ENCODE measurements around the gene RACGAP1.

The RACGAP1 gene

DNA sequence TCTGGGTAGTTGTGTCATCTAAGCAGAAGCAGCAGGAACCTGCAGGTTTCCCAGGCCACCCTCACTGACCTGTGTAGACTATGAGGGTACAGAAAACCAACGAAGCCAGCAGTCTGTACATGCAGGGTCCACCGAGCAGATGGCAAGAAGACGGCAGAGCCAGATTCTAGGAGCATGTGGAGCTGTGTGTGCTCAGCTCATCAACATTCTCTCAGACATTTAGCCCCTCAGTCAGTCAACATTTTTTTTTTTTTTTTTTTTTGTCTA, 24.8 kb upstream of the RACGAP1 start:
- Mint-ChIP-seq H3K27ac (no peak overlapping the region), H3K4me3 (no peak overlapping the region), H3K27me3 (peaks cover 23% of the 10 kb centered on the region), H3K4me1 (ENCODE audit: low read depth) (peaks cover 45% of the 10 kb centered on the region), H3K36me3 (ENCODE audit: low read depth) (no peaks in the 10 kb centered on the region), H3K9me3 (no peaks in the 10 kb centered on the region)
- intact Hi-C loops (cut with micrococcal nuclease): no loop called here

DNA sequence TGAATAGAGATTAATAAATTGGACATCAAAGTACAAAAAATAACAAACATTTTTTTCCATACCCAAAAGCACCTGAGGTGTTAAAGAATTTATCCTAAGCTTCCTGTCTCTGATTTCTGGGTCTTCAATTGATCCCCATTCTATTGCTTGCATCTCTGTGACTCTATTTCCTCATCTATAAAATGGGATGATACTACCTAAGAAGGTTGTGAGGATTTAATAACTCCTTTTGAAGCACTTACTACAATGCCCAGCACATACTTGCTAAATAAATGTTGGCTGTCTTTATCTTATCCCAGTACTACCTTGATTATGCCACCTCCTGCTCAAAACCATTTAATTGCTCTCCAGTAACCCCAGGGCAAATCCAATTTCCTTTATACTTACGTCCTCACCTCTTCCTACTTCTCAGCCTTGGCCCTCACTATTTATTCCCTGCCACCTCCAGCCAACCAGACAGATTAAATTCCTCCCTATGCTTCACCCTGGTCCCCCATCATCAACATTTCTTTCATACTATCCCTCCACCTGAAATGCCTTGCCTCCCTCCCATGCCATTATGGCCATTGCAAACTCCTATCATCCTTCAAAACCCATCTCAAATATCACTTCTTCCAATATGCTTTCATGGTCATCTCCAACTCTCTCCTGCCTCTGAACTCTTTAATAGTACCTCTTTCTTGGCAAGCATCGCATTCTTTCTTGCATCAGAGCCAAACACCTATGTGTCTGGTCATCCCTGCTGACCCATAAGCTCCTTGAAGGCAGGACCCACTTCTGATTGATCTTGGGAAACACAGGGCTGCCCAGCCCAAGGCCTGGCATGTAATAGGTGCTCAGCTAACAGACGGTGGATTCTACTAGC, 24.2 kb upstream of the RACGAP1 start:
- peaks cover 23% of the 10 kb centered on the region for H3K27me3 Mint-ChIP-seq
- intact Hi-C loops (cut with micrococcal nuclease): no loop called here

DNA sequence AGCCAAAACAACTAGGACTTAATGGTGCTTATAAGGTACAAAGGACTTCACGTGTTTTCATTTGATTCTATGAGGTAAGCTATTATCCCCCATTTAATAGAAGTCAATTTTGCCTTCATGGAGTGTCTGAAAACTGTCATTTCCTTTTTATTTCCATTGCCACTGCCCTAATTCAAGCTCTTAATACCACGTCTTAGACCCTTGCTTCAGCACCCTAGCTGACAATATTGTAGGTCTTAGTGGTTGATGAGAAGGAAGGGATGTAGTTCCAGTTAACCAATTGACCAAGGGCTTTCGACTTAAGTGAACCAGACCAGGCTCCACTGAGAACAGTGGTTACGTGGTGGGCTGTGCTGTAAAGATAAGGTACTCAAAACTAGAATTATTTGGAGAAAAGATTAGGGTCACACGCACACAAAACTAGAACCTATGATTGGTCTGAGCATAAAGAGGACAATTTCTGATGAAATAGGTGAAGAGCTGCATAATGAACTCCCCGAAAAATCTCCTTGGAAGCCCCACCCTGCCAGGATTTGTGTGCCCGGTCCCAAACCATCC, 22.5 kb upstream of the RACGAP1 start:
- no peaks in the 10 kb centered on the region for H3K9me3 Mint-ChIP-seq
- peaks cover 23% of the 10 kb centered on the region for H3K27me3 Mint-ChIP-seq
- peaks cover 43% of the 10 kb centered on the region for H3K4me1 Mint-ChIP-seq (ENCODE audit: low read depth)
- no peaks in the 10 kb centered on the region for H3K36me3 Mint-ChIP-seq (ENCODE audit: low read depth)
- intact Hi-C loops (cut with micrococcal nuclease): no loop called here
- no peak overlapping the region for H3K27ac Mint-ChIP-seq
- H3K4me3 Mint-ChIP-seq: no peak overlapping the region

More for the DNA sequence above, 24.2 kb upstream of the RACGAP1 start:
- Mint-ChIP-seq H3K4me1 (ENCODE audit: low read depth) (peaks cover 45% of the 10 kb centered on the region), H3K4me3 (no peak overlapping the region), H3K27ac (no peak overlapping the region), H3K36me3 (ENCODE audit: low read depth) (no peaks in the 10 kb centered on the region), H3K9me3 (no peaks in the 10 kb centered on the region)

DNA sequence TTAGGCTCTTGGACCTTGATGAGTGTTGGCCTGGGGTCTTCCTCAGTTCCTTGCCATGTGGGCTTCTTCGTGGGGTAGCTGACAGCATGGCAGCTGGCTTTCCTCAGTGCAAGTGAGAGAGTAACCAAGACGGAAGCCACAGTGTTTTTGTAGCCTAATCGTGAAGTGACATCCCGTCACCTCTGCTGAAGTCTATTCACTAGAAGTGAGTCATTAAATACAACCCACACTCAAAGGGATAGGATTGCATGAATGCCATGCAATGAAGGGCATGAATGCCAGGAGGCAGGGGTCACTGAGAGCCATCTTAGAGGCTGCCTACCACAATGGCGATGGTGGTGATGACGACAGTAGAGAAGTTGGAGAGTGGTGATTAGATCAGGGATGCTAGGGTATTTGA, 18.6 kb upstream of the RACGAP1 start:
- Mint-ChIP-seq H3K9me3 (no peaks in the 10 kb centered on the region), H3K36me3 (ENCODE audit: low read depth) (no peaks in the 10 kb centered on the region), H3K4me1 (ENCODE audit: low read depth) (peaks cover 34% of the 10 kb centered on the region), H3K4me3 (no peak overlapping the region), H3K27me3 (peaks cover 9% of the 10 kb centered on the region), H3K27ac (no peak overlapping the region)
- intact Hi-C loops (cut with micrococcal nuclease): no loop called here

DNA sequence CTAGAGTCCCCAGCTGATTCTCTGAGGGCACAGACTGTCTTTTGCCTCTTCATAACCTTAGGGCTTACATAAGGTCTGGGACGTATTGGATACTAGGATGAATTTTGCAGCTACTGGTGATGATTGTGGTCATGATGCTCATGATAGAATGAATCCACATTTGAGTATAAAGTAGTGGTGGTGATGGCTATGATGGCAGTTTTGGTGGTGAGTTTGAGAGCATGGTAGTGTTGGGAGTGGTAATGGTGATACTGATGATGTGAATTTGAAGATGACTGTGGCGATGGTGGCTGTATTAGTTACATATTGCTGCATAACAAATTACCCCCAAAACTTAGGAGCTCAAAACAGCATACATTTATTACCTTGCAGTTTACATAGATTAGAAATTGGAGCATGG, 18.0 kb upstream of the RACGAP1 start:
- H3K36me3 Mint-ChIP-seq (ENCODE audit: low read depth): no peaks in the 10 kb centered on the region
- H3K27me3 Mint-ChIP-seq: peaks cover 6% of the 10 kb centered on the region
- H3K9me3 Mint-ChIP-seq: no peaks in the 10 kb centered on the region
- H3K4me3 Mint-ChIP-seq: no peak overlapping the region
- H3K4me1 Mint-ChIP-seq (ENCODE audit: low read depth): peaks cover 38% of the 10 kb centered on the region
- H3K27ac Mint-ChIP-seq: no peak overlapping the region
- intact Hi-C loops (cut with micrococcal nuclease): no loop called here

DNA sequence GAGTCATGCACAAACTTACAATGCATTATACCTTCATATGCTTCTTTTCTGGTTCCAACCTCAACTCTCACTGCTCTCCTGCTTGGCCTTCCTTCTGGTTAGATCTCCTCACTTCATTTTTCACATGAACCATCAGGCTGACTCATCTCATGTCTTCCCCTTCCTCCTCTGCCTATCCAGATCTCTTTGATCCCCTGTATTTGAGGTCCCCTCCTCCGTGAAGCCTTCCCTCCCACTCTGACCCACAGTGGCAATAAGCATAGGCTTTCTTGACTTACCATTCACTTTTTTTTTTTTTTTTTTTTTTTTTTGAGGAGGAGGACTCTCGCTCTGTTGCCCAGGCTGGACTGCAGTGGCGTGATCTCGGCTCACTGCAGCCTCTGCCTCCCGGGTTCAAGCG, 17.4 kb upstream of the RACGAP1 start:
- peak overlapping the region; percentile 23 for H3K27ac Mint-ChIP-seq
- no peak overlapping the region for H3K4me3 Mint-ChIP-seq
- H3K9me3 Mint-ChIP-seq: no peaks in the 10 kb centered on the region
- H3K4me1 Mint-ChIP-seq (ENCODE audit: low read depth): peaks cover 41% of the 10 kb centered on the region
- H3K27me3 Mint-ChIP-seq: peaks cover 6% of the 10 kb centered on the region
- no peaks in the 10 kb centered on the region for H3K36me3 Mint-ChIP-seq (ENCODE audit: low read depth)
- intact Hi-C loops (cut with micrococcal nuclease): no loop called here

DNA sequence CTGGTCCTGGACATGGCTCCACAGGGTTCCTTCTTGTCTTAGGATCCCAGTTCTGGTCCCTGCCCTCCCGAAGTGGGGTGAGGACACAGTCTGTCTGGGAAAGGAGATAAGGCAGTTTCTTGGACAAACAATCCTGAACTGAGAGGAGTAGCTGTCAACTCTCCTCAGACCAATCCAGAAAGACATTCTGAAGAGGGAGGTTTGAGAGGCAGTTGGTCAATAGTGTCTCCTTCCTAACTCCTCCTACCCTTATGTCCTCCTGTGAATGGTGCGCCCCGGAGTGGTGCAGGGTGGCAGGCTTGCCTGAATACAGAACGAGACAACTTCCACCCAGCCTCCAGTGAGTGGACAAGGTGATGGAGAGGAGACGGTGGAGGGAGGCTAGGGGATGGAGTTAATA, 16.7 kb upstream of the RACGAP1 start:
- no peak overlapping the region for H3K4me3 Mint-ChIP-seq
- H3K27ac Mint-ChIP-seq: no peak overlapping the region
- peaks cover 38% of the 10 kb centered on the region for H3K4me1 Mint-ChIP-seq (ENCODE audit: low read depth)
- peaks cover 6% of the 10 kb centered on the region for H3K27me3 Mint-ChIP-seq
- H3K9me3 Mint-ChIP-seq: no peaks in the 10 kb centered on the region
- intact Hi-C loops (cut with micrococcal nuclease): no loop called here
- no peaks in the 10 kb centered on the region for H3K36me3 Mint-ChIP-seq (ENCODE audit: low read depth)

DNA sequence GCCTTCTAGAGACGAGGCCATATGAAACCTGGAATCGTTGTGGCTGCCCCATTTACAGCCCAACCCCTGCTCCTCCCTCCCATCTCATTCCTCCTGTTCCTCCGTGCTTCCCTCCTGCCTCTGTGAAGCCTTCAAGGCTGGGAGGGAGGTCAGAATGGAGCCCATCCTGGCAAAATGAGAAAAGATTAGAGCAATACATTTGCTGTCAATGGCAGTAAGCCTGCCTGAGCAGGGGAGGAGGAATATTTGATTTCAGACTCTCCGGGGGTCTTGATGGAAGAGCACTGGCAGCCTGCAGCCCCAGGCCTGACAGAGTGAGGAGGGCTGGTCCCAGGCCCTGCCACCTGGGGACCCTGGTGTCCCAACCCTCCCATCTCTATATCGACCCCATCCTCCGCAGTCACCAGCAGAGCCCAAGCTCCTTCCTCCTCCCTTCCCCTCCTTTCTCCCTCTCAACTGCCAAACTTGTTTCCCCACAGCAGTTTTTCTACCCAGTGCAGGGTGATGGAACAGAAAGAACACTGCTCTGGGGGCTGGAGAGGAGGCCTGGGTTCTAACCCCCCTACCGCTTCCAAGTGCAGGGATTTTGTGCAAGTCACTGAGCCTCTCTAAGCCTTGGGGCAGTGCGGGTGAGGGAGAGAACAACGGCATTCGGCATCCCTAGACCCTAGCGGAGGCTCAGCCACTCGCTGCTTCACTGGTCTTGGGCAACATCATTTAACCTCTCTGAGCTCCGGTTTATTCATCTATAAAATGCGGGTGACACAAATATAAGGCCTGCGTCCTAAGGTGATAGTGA, 16.0 kb upstream of the RACGAP1 start:
- no peak overlapping the region for H3K27ac Mint-ChIP-seq
- intact Hi-C loops (cut with micrococcal nuclease): no loop called here
- H3K27me3 Mint-ChIP-seq: peaks cover 6% of the 10 kb centered on the region
- H3K36me3 Mint-ChIP-seq (ENCODE audit: low read depth): no peaks in the 10 kb centered on the region
- H3K9me3 Mint-ChIP-seq: no peaks in the 10 kb centered on the region
- H3K4me1 Mint-ChIP-seq (ENCODE audit: low read depth): peaks cover 40% of the 10 kb centered on the region
- H3K4me3 Mint-ChIP-seq: no peak overlapping the region

DNA sequence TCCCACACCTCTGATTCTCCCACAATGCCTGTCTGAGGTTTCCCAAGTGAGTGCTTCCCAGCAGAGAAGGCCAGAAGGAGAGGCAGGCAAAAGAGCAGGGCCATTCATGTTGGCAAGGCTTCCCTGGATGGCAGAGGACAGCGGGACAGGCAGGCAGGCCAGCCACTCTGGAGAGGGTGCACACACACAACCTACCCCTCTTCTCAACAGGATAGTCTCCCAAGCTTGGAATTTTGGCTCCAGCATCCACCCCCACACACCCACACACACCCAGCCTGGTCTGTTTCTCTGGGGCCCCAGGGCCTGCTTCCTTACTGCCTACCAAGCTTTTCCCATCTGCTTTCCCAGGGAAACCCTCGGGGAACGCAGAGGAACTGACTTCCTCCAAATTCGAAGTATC, 15.4 kb upstream of the RACGAP1 start:
- H3K4me3 Mint-ChIP-seq: no peak overlapping the region
- H3K27me3 Mint-ChIP-seq: peaks cover 6% of the 10 kb centered on the region
- intact Hi-C loops (cut with micrococcal nuclease): no loop called here
- peaks cover 45% of the 10 kb centered on the region for H3K4me1 Mint-ChIP-seq (ENCODE audit: low read depth)
- H3K36me3 Mint-ChIP-seq (ENCODE audit: low read depth): no peaks in the 10 kb centered on the region
- peak overlapping the region; percentile 12 for H3K27ac Mint-ChIP-seq
- H3K9me3 Mint-ChIP-seq: no peaks in the 10 kb centered on the region

DNA sequence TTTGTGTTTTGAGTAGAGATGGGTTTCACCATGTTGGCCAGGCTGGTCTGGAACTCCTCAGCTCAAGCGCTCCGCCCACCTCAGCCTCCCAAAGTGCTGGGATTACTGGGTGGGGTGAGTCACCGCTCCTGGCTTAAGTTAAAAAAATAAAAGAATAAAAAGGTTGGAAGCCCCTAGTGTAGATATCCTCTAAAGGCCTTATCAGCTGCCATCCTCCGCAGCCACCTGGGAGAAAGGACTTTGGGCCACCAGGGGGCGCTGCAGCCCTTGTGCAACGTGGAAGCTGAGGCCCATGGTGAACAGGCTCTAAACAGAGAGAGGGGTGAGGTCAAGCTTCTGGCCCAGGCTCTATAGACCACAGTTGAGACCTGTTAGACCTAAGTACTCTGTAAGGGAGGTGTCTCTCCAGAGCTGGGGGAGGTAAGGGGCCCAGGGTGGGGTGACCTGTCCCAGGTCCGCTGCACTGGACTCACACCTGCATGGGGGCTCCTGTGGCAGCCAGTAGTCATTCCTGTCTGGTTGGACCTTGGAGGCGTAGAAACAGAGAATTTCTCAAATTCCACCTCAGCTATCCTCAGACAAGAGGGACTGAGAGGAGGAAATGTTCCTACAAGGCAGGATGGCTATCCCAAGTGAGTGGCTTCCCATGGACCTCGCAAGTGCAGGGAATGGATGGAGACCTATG, 14.0 kb upstream of the RACGAP1 start:
- H3K9me3 Mint-ChIP-seq: no peaks in the 10 kb centered on the region
- H3K4me1 Mint-ChIP-seq (ENCODE audit: low read depth): peaks cover 52% of the 10 kb centered on the region
- intact Hi-C loops (cut with micrococcal nuclease): loop anchor here (1.0 to 5.0 kb wide), 3 partner anchors 16 to 72 kb away; no protein-coding TSS in a partner anchor
- H3K36me3 Mint-ChIP-seq (ENCODE audit: low read depth): no peaks in the 10 kb centered on the region
- peaks cover 6% of the 10 kb centered on the region for H3K27me3 Mint-ChIP-seq
- no peak overlapping the region for H3K27ac Mint-ChIP-seq
- H3K4me3 Mint-ChIP-seq: no peak overlapping the region

DNA sequence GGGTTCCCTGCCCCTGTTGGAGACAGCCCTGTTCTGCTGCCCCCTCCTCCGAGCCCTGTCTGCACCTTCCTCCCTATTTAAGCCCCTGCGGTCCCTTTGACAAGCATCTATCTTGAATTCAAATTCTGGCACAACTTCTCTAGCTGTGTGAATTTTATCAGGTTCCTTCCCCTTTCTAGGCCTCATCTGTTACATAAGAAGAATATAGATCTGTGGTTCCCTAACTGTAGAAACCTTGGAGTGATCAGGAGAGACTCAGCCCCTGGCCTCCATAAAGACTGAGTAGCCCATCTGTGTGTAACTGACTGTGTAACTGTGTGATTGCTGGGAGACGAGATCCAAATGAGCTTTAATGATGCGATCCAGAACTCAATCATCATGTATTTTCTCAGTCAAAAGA, 13.0 kb upstream of the RACGAP1 start:
- H3K9me3 Mint-ChIP-seq: no peaks in the 10 kb centered on the region
- H3K36me3 Mint-ChIP-seq (ENCODE audit: low read depth): no peaks in the 10 kb centered on the region
- no peak overlapping the region for H3K4me3 Mint-ChIP-seq
- intact Hi-C loops (cut with micrococcal nuclease): loop anchor here (5.0 kb wide), 1 partner anchor 71 kb away; no protein-coding TSS in a partner anchor
- H3K4me1 Mint-ChIP-seq (ENCODE audit: low read depth): peaks cover 57% of the 10 kb centered on the region
- no peak overlapping the region for H3K27ac Mint-ChIP-seq
- H3K27me3 Mint-ChIP-seq: peaks cover 6% of the 10 kb centered on the region

DNA sequence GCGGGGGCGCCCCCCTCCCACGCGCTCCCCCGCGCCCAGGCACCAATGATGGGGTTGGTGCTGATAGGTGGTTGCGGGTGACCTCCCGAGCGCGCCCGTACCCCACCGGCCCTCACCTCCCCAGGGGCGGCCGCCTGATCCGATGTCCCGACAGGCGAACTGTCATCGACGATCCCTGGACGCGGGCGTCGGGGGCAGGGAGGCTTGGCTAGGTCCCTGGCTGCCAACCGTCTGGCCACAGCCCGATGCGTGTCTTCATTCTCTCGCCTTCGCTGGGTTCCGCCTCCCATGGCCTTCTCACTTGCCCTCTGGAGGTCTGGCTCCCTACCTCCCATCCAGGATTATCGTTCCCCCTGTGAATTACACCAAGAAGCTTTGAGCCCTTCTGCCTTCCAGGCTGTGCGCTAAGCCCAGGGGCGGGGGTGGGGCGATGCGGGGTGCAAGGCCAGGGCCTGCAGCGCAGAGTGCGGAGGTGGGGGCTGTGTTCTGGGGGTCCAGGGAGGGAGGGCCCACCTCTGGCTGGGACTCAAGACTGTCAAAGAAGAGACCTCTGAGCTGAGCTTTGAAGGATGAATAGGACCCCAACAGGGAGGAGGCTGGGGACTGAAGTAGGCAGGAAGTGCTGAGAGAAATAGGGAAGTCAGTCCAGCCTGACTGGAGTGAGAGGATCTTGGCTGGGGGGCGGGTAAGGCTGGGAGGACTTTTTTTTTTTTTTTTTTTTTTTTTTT, 7.7 kb upstream of the RACGAP1 start:
- Mint-ChIP-seq H3K36me3 (ENCODE audit: low read depth) (peaks cover 34% of the 10 kb centered on the region), H3K9me3 (no peaks in the 10 kb centered on the region), H3K4me3 (peak overlapping the region; percentile 85), H3K4me1 (ENCODE audit: low read depth) (peaks cover 54% of the 10 kb centered on the region), H3K27me3 (no peaks in the 10 kb centered on the region), H3K27ac (peak overlapping the region; percentile 95)
- intact Hi-C loops (cut with micrococcal nuclease): no loop called here

DNA sequence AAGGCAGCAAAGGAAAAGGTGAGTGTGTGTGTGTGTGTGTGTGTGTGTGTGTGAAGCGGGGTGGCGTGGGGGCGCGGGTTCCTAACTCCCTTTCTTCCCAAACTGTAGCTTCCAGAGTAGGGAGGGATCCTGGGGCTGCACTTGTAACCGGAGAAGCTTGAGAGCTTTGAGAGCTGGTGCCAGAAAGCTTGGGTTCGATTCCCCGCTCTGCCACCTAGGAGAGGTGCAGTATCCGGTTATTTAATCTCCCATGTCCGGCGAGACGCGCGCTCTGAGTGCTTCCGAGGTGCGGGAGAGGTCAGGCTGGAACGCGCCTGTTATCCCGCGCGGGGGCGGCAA, 7.2 kb upstream of the RACGAP1 start:
- peaks cover 60% of the 10 kb centered on the region for H3K4me1 Mint-ChIP-seq (ENCODE audit: low read depth)
- H3K9me3 Mint-ChIP-seq: no peaks in the 10 kb centered on the region
- intact Hi-C loops (cut with micrococcal nuclease): no loop called here
- H3K27ac Mint-ChIP-seq: peak overlapping the region; percentile 95
- H3K27me3 Mint-ChIP-seq: no peaks in the 10 kb centered on the region
- peaks cover 39% of the 10 kb centered on the region for H3K36me3 Mint-ChIP-seq (ENCODE audit: low read depth)
- peak overlapping the region; percentile 85 for H3K4me3 Mint-ChIP-seq
